HepG2 (cell line): ENCODE results near the gene EPS8. TPM values are rescaled to one million over a fixed set of nuclear protein-coding genes. Genes with fewer than 3 reads are reported as not detected.

ENCODE experiments used
- CBX1 ChIP-seq: IDR thresholded peaks from one replicate; pipeline ENCODE4 v1.6.1; 2016; ENCODE audit warnings: antibody characterized with exemption, low read depth
- ETV5 ChIP-seq: IDR thresholded peaks from 2 replicates; pipeline ENCODE4 v1.6.1; 2018; ENCODE audit warnings: missing biosample characterization, missing genetic modification reagents, inconsistent platforms, borderline replicate concordance
- HNF4A ChIP-seq: sonication (generic); formaldehyde crosslinking; IDR thresholded peaks from 2 replicates; pipeline ENCODE4 v1.4.0; 2020; ENCODE audit warnings: missing genetic modification reagents
- HOXA7 ChIP-seq: sonication (generic); formaldehyde crosslinking; IDR thresholded peaks from 2 replicates; pipeline ENCODE4 v1.8.1; 2022; ENCODE audit warnings: mild to moderate bottlenecking, missing genetic modification reagents, moderate library complexity
- HOXA9 ChIP-seq: sonication (generic); formaldehyde crosslinking; IDR thresholded peaks from 2 replicates; pipeline ENCODE4 v1.8.1; 2022; ENCODE audit warnings: missing genetic modification reagents, mild to moderate bottlenecking, moderate library complexity, borderline replicate concordance
- MED8 ChIP-seq: sonication (generic); formaldehyde crosslinking; IDR thresholded peaks from 2 replicates; pipeline ENCODE4 v1.8.1; 2023; ENCODE audit warnings: mild to moderate bottlenecking, missing genetic modification reagents; ENCODE audit not compliant: insufficient replicate concordance
- NFYB ChIP-seq: sonication (generic); formaldehyde crosslinking; IDR thresholded peaks from 2 replicates; pipeline ENCODE4 v1.4.0; 2020; ENCODE audit warnings: missing genetic modification reagents
- PCBP1 ChIP-seq: fragments of 200-400 bp; formaldehyde crosslinking; IDR thresholded peaks from 2 replicates; pipeline ENCODE4 v1.6.1; 2017; ENCODE audit warnings: mild to moderate bottlenecking, low read depth, low read length, borderline replicate concordance
- PTBP1 ChIP-seq: fragments of 200-400 bp; formaldehyde crosslinking; IDR thresholded peaks from 2 replicates; pipeline ENCODE4 v1.6.1; 2018; ENCODE audit warnings: low read length, low read depth; ENCODE audit not compliant: poor library complexity, severe bottlenecking
- TBX2 ChIP-seq: sonication (generic); formaldehyde crosslinking; IDR thresholded peaks from 2 replicates; pipeline ENCODE4 v1.5.0; 2020; ENCODE audit warnings: missing genetic modification reagents, mild to moderate bottlenecking, borderline replicate concordance
- YEATS4 ChIP-seq: sonication (generic); formaldehyde crosslinking; IDR thresholded peaks from 2 replicates; pipeline ENCODE4 v1.4.0; 2020; ENCODE audit warnings: missing genetic modification reagents, borderline replicate concordance
- ZHX2 ChIP-seq, 2 experiments: sonication (generic) in 1 of 2; formaldehyde crosslinking in 1 of 2; IDR thresholded peaks; 2 replicates each; pipeline versions ENCODE4 v1.6.1 to v1.9.0; 2014 to 2022; ENCODE audit warnings: antibody characterized with exemption in 1 of 2, borderline replicate concordance in 1 of 2, inconsistent platforms in 1 of 2, low read depth in 1 of 2, missing genetic modification reagents in 1 of 2
- ZNF335 ChIP-seq: sonication (generic); formaldehyde crosslinking; IDR thresholded peaks from 2 replicates; pipeline ENCODE4 v1.4.0; 2020; ENCODE audit warnings: missing genetic modification reagents
- ZNF451 ChIP-seq: sonication (generic); formaldehyde crosslinking; IDR thresholded peaks from 2 replicates; pipeline ENCODE4 v1.5.0; 2020; ENCODE audit warnings: mild to moderate bottlenecking, missing genetic modification reagents
- ZNF652 ChIP-seq: IDR thresholded peaks from 2 replicates; pipeline ENCODE4 v1.6.1; 2016; ENCODE audit warnings: low read depth, borderline replicate concordance
- polyA plus RNA-seq, 8 experiments: library from polyadenylated mRNA; depleted of rRNA in 3 of 8; stranded (reverse) in 7 of 8; unstranded in 1 of 8; fragments of >200 nt; fragmentation: Illumina TruSeq in 4 of 8; extraction: Trizol in 4 of 8; gene quantifications; 2 replicates each; pipeline versions ENCODE4 v1.2.1 to v1.2.3, GENCODE V29; 2011 to 2016; ENCODE audit warnings: low read depth in 4 of 8, missing spikeins in 1 of 8, mixed read lengths in 1 of 8; ENCODE audit not compliant: insufficient read depth in 1 of 8
- total RNA-seq, 5 experiments: library from RNA; depleted of rRNA; stranded (reverse); fragments of >200 nt; fragmentation: Illumina TruSeq; extraction: Trizol; gene quantifications; 2 replicates each; pipeline ENCODE4 v1.2.3, GENCODE V29; 2016; ENCODE audit warnings: low read depth in 1 of 5
- TF ChIP-seq, protein P1 (sequence below): sonication (generic); formaldehyde crosslinking; IDR thresholded peaks from 2 replicates; pipeline ENCODE4 v1.5.1; 2020; ENCODE audit warnings: mild to moderate bottlenecking, missing genetic modification reagents, borderline replicate concordance

Gene EPS8
- total and polyA plus RNA-seq, 2 of the 13 experiments (the other 11 are each of a cell fraction or from before 2014, with no cell fraction given): 37.1 to 43.4 TPM

- TF ChIP-seq, protein P1, sequence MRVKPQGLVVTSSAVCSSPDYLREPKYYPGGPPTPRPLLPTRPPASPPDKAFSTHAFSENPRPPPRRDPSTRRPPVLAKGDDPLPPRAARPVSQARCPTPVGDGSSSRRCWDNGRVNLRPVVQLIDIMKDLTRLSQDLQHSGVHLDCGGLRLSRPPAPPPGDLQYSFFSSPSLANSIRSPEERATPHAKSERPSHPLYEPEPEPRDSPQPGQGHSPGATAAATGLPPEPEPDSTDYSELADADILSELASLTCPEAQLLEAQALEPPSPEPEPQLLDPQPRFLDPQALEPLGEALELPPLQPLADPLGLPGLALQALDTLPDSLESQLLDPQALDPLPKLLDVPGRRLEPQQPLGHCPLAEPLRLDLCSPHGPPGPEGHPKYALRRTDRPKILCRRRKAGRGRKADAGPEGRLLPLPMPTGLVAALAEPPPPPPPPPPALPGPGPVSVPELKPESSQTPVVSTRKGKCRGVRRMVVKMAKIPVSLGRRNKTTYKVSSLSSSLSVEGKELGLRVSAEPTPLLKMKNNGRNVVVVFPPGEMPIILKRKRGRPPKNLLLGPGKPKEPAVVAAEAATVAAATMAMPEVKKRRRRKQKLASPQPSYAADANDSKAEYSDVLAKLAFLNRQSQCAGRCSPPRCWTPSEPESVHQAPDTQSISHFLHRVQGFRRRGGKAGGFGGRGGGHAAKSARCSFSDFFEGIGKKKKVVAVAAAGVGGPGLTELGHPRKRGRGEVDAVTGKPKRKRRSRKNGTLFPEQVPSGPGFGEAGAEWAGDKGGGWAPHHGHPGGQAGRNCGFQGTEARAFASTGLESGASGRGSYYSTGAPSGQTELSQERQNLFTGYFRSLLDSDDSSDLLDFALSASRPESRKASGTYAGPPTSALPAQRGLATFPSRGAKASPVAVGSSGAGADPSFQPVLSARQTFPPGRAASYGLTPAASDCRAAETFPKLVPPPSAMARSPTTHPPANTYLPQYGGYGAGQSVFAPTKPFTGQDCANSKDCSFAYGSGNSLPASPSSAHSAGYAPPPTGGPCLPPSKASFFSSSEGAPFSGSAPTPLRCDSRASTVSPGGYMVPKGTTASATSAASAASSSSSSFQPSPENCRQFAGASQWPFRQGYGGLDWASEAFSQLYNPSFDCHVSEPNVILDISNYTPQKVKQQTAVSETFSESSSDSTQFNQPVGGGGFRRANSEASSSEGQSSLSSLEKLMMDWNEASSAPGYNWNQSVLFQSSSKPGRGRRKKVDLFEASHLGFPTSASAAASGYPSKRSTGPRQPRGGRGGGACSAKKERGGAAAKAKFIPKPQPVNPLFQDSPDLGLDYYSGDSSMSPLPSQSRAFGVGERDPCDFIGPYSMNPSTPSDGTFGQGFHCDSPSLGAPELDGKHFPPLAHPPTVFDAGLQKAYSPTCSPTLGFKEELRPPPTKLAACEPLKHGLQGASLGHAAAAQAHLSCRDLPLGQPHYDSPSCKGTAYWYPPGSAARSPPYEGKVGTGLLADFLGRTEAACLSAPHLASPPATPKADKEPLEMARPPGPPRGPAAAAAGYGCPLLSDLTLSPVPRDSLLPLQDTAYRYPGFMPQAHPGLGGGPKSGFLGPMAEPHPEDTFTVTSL (CRISPR knock-in tag): peak; percentile 68; the same call in 1 of the 2 replicates
- no peak for TF ChIP-seq ZHX2 (IDR thresholded peaks at IDR 0.05; ENCODE audit: low read depth)
- TF ChIP-seq ZHX2 (CRISPR knock-in tag; IDR thresholded peaks at IDR 0.05; ENCODE audit: borderline replicate concordance): no peak
- TF ChIP-seq PTBP1: no peak
- TF ChIP-seq TBX2 (CRISPR knock-in tag): peak; percentile 78
- TF ChIP-seq CBX1: no peak
- TF ChIP-seq ETV5: peak; percentile 32; the same call in 1 of the 2 replicates
- no peak for TF ChIP-seq MED8 (CRISPR knock-in tag)
- no peak for TF ChIP-seq PCBP1
- no peak for TF ChIP-seq ZNF451 (CRISPR knock-in tag)
- TF ChIP-seq YEATS4 (CRISPR knock-in tag): no peak
- TF ChIP-seq HOXA9 (CRISPR knock-in tag): no peak
- TF ChIP-seq HNF4A (CRISPR knock-in tag): peak; percentile 39; the same call in 1 of the 2 replicates
- TF ChIP-seq ZNF652 (CRISPR knock-in tag): peak; percentile 46; the same call in 1 of the 2 replicates
- no peak for TF ChIP-seq HOXA7 (CRISPR knock-in tag)
- TF ChIP-seq NFYB (CRISPR knock-in tag): no peak
- TF ChIP-seq ZNF335 (CRISPR knock-in tag): no peak
These were observed 30.7 kb upstream of the EPS8 start (continued) for GRCh38 chr12:15819644-15820437.
